Renal pelvis (tissue), 4 donors: Measurements from ENCODE around the gene ZNF224. TPM values are rescaled to one million over a fixed set of nuclear protein-coding genes. Genes with fewer than 3 reads are reported as not detected.
"Not testable (repeated sequence)": the region's sequence is repeated elsewhere in the genome, so short reads cannot be mapped to it uniquely, and the experiment has no call there.

Experiments used
- DNase-seq: peaks from one replicate; pipeline ENCODE4 v3.0.0-alpha.2; 2013
- polyA plus RNA-seq, 3 donors: library from polyadenylated mRNA; unstranded; fragments of 120-200 nt; gene quantifications; one replicate each; pipeline ENCODE4 v1.2.1, GENCODE V29; 2013; ENCODE audit not compliant: insufficient read length in 3 of 3

Gene ZNF224
- polyA plus RNA-seq, 3 donors, result 24.3 to 50.3 (median 41.3) TPM

GRCh38 chr19:44111910-44112463, 17.8 kb downstream of the ZNF224 start:
- peak; percentile 54 for DNase-seq

DNA sequence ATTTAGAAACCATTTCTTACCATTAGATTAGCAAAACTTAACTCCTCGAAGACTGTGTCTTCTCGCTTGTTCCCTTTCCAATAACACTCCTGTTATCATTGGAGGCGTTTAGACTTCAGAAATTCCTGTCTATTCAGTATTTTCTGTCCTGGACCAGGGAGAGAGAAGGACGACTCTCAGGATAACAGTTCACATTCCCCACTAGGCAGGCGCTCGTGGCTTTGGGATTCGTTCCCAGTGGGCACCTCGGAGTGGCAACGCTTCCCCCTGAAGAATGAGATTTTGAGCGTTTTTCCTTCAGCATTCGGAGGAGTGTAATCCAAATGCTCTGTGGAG, 18.6 kb downstream of the ZNF224 start:
- no peak for DNase-seq

DNA sequence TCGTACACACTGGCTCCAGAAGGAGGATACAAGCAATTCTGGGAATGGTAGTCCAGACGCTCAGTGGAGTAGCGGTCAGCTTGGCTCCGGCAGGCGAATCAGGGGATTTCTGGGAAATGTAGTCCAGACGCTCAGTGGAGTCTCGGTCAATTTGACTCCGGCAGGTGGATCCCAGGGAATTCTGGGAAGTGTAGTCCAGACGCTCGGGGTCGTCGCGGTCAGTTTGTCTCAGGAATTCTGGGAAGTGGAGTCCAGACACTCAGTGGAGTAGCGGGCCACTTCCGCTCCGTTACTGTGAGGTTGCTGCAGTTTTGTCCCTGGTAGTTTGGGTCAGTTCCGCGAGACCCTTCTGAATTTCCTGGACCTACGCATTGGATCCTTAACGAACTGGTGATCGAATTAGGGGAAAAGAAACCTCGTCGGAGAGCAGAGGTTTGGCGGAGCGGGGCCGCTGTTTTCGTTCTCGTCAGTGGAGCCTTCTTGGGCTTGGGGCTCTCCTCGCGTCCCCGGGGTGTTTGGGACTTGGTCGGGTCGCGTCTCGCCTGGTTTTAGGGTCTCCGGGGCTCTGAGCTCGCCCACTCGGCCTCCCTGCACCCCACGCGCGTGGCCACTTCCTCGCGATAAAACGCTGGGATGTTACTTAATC, 19.1 kb downstream of the ZNF224 start, which contains the start of gene ZNF225:
Gene ZNF225 (plus strand): TSS at position 262 of the 646 bp plus-strand sequence. CDS start 2,429 bp downstream, outside the sequence.
- peak; percentile 99 for DNase-seq

DNA sequence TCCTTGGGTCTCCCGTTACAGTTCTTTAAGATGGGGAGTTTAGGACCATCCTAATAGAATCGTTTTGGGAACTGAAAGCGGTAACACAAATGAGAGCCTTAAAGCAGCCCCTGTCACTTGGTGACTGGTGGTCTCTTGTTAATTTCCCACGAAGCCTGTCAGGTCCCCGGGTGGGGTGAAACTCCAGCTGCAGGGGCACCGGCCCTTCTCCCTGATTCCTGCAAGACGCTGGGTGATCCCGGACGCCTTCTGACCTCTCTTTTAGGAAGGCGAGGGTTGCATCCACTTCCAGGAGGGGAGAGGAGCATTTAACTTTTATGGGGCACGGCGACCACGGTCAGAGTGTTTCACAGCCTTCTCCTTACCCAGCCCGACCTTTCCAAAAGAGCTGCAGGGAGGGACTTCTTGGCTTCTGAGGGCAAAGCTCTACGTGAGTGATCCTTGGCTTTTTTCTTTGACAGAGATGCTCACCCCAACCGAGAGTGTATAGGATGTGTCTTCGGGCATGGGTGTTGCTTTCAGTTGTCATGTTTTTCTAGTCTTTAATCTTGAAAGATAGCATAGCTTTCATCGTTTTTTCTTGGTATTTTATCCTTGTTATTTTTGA, 19.7 kb downstream of the ZNF224 start:
- no peak for DNase-seq

DNA sequence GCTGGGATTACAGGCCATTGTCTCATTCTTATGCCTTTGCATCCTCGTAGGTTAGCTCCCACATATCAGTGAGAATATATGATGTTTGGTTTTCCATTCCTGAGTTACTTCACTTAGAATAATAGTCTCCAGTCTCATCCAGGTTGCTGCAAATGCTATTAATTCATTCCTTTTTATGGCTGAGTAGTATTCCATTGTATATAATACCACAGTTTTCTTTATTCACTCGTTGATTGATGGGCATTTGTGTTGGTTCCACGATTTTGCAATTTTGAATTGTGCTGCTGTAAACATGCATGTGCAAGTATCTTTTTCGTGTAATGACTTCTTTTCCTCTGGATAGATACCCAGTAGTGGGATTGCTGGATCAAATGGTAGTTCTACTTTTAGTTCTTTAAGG, 27.0 kb downstream of the ZNF224 start:
- not testable (repeated sequence) for DNase-seq

GRCh38 chr19:44131955-44132354, 37.8 kb downstream of the ZNF224 start:
- no peak for DNase-seq

GRCh38 chr19:44141191-44142058, 47.3 kb downstream of the ZNF224 start, which contains the start of gene ZNF234:
ZNF234 (plus strand) TSS chr19:44141554; CDS start chr19:44144633, 3,079 bp downstream.
- DNase-seq, result peak; percentile 91

- DNase-seq, result peak; percentile 4
These were observed 47.9 kb downstream of the ZNF224 start for GRCh38 chr19:44142059-44142433.

- DNase-seq, result no peak
These were observed 55.6 kb downstream of the ZNF224 start for GRCh38 chr19:44149776-44150175.

DNA sequence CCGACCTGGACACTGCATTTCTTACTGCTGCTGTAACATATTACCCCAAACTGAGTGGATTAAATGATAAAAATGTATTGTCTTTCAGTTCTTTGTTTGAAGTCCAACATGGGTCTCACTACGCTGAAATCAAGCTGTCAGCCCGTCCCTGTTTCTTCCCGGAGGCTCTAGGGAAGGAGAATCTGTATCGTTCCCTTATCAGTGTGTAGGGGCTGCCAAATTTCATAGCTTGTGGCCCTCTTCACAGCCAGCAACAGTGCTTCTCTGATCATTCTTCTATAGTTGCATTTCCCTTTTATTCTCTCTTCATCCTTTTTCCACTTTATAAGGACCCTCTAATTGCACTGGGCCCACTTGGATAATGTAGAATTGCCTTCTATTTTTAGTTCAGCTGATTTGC, 57.3 kb downstream of the ZNF224 start:
- no peak for DNase-seq

DNA sequence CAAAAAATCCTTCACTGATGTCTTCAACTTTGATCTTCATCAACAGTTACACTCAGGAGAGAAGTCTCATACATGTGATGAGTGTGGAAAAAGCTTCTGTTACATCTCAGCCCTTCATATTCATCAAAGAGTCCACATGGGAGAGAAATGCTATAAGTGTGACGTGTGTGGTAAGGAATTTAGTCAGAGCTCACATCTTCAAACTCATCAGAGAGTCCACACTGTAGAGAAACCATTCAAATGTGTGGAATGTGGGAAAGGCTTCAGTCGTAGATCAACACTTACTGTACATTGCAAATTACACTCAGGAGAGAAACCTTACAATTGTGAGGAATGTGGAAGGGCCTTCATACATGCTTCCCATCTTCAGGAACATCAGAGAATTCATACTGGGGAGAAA, 62.3 kb downstream of the ZNF224 start:
- DNase-seq, result no peak

Other genes starting within 250 kb of the ZNF224 start
- gene ZNF404, start 210.4 kb upstream of the ZNF224 start, polyA plus RNA-seq, result 10 to 100 TPM; 10.2 to 19.5 (median 14.5) TPM
- gene ZNF45, start 159.1 kb upstream of the ZNF224 start, polyA plus RNA-seq, result 10 to 100 TPM; 25.5 to 32.2 (median 30.1) TPM
- gene ZNF221, start 143.1 kb upstream of the ZNF224 start, polyA plus RNA-seq, result 1 to 10 TPM; 6.0 to 9.0 (median 8.0) TPM
- 10 to 100 TPM; 13.1 to 15.9 (median 14.5) TPM for gene ZNF155, start 110.2 kb upstream of the ZNF224 start, polyA plus RNA-seq
- gene ZNF230, start 91.4 kb upstream of the ZNF224 start, polyA plus RNA-seq, result 1 to 10 TPM; 5.4 to 7.9 (median 7.8) TPM
- gene ZNF222, start 69.0 kb upstream of the ZNF224 start, polyA plus RNA-seq, result 10 to 100 TPM in 2 of 3 donors, 1 to 10 TPM in 1; 9.3 to 12.2 (median 10.3) TPM
- gene ZNF223, start 42.3 kb upstream of the ZNF224 start, polyA plus RNA-seq, result 10 to 100 TPM; 11.2 to 16.0 (median 12.6) TPM
- 1 to 10 TPM; 2.7 to 6.0 (median 4.1) TPM for gene ZNF284, start 22.2 kb upstream of the ZNF224 start, polyA plus RNA-seq
- gene ZNF225, start 19.0 kb downstream of the ZNF224 start, polyA plus RNA-seq, result 10 to 100 TPM in 1 of 3 donors, 1 to 10 TPM in 2; 9.2 to 12.2 (median 9.9) TPM
- gene ZNF234, start 47.2 kb downstream of the ZNF224 start, polyA plus RNA-seq, result 10 to 100 TPM; 11.3 to 25.0 (median 19.5) TPM
- 10 to 100 TPM; 25.6 to 30.4 (median 29.0) TPM for gene ZNF226, start 70.7 kb downstream of the ZNF224 start, polyA plus RNA-seq
- 10 to 100 TPM; 25.4 to 27.6 (median 26.1) TPM for gene ZNF227, start 118.2 kb downstream of the ZNF224 start, polyA plus RNA-seq
- gene ZNF233, start 165.5 kb downstream of the ZNF224 start, polyA plus RNA-seq, result 1 to 10 TPM; 5.5 to 9.3 (median 6.1) TPM
- gene ZNF235, start 210.7 kb downstream of the ZNF224 start, polyA plus RNA-seq, result 10 to 100 TPM; 10.3 to 14.2 (median 12.1) TPM